ENCODE measurements around the gene CPNE6.

CPNE6 gene

DNA sequence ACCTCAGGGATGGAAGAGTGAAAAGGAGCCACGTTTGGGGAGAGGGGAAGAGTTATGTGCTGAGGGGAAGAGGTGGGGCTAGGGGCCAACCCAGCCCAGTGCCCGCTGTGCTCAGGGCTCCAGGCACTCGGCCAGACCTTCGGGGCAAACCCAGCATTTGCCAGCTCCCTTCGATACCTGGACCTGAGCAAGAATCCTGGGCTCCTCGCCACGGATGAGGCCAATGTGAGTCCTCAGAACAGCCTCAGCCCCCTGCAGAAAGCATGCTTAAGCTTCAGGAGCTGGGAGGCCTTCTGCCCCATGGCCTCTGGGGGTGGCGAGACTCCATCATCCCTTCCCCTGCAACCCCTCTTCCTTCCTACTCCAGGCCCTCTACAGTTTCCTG lies 14.6 kb upstream of the CPNE6 start:
- TF ChIP-seq YY1 (IDR thresholded peaks at IDR 0.05; ENCODE audit: insufficient read depth, insufficient read length) (no peak), ZNF274 (IDR thresholded peaks at IDR 0.05; ENCODE audit: low read depth, low read length) (no peak), SUZ12 (IDR thresholded peaks at IDR 0.05; ENCODE audit: extremely low read depth, insufficient read depth, insufficient read length) (no peak)
- H3K4me1 ChIP-seq (ENCODE audit: insufficient read depth, insufficient read length), result peaks cover 11% of the 10 kb centered on the region

DNA sequence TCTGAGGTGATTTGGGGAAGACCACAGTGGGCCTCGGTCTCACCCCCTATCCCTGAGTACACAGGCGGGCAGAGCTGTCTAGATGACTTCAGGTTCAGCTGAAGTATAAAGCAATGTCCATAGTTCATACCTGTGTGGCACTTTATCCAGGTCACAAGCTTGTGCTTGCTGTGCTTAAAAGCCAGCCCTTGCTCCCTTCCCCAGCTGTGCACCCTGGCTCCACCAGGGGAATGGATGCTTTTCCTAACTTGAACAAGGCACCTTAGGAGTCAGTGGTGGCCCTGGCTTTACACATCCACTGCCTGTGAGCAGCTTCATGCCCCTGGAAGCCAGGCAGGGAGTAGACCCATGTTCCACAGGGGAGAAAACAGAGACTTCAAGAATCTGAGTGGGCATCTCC lies 14.1 kb upstream of the CPNE6 start:
- no peaks in the 10 kb centered on the region for H3K36me3 ChIP-seq (ENCODE audit: insufficient read depth, insufficient read length, low read length)
- H3K4me1 ChIP-seq (ENCODE audit: insufficient read depth, insufficient read length), result peaks cover 11% of the 10 kb centered on the region
- TF ChIP-seq ZNF274 (IDR thresholded peaks at IDR 0.05; ENCODE audit: low read depth, low read length) (no peak), SUZ12 (IDR thresholded peaks at IDR 0.05; ENCODE audit: extremely low read depth, insufficient read depth, insufficient read length) (no peak), YY1 (IDR thresholded peaks at IDR 0.05; ENCODE audit: insufficient read depth, insufficient read length) (no peak)
- DNase-seq (ENCODE audit: low read depth, low spot score), result no peak
- H3K9me3 ChIP-seq (ENCODE audit: insufficient read depth, low read length), result no peaks in the 10 kb centered on the region
- peaks cover 20% of the 10 kb centered on the region for H3K27me3 ChIP-seq (ENCODE audit: insufficient read depth, insufficient read length)
- H3K9ac ChIP-seq (ENCODE audit: insufficient read length, low read depth), result no peak overlapping the region
- no peak overlapping the region for H3K4me3 ChIP-seq (ENCODE audit: insufficient read length, low read depth)

More for the DNA sequence above, 14.6 kb upstream of the CPNE6 start:
- Histone ChIP-seq H3K4me3 (ENCODE audit: insufficient read length, low read depth) (no peak overlapping the region), H3K36me3 (ENCODE audit: insufficient read depth, insufficient read length, low read length) (no peaks in the 10 kb centered on the region), H3K9me3 (ENCODE audit: insufficient read depth, low read length) (no peaks in the 10 kb centered on the region), H3K27me3 (ENCODE audit: insufficient read depth, insufficient read length) (peaks cover 20% of the 10 kb centered on the region), H3K9ac (ENCODE audit: insufficient read length, low read depth) (no peak overlapping the region)
- no peak for DNase-seq (ENCODE audit: low read depth, low spot score)

DNA sequence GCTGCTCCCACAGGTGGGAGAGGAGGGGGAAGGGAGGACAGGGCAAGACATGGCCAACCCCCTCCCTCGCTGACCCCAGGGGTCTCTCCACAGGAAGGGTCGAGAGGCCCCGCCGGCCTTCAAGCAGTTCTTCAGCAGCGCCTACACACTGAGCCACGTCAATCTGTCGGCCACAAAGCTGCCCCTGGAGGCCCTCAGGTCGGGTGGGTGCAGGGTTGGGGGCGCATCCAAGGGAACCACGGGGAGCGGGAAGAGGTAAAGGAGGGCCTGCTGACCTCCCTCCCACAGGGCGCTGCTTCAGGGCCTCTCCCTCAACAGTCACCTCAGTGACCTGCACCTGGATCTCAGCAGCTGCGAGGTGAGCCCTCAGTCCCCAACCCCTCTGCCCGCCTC lies 13.5 kb upstream of the CPNE6 start:
- peaks cover 17% of the 10 kb centered on the region for H3K27me3 ChIP-seq (ENCODE audit: insufficient read depth, insufficient read length)
- TF ChIP-seq YY1 (IDR thresholded peaks at IDR 0.05; ENCODE audit: insufficient read depth, insufficient read length), result no peak
- no peak for TF ChIP-seq ZNF274 (IDR thresholded peaks at IDR 0.05; ENCODE audit: low read depth, low read length)
- no peak for TF ChIP-seq SUZ12 (IDR thresholded peaks at IDR 0.05; ENCODE audit: extremely low read depth, insufficient read depth, insufficient read length)
- no peaks in the 10 kb centered on the region for H3K9me3 ChIP-seq (ENCODE audit: insufficient read depth, low read length)
- DNase-seq (ENCODE audit: low read depth, low spot score), result no peak
- H3K9ac ChIP-seq (ENCODE audit: insufficient read length, low read depth), result no peak overlapping the region
- peaks cover 9% of the 10 kb centered on the region for H3K4me1 ChIP-seq (ENCODE audit: insufficient read depth, insufficient read length)
- H3K36me3 ChIP-seq (ENCODE audit: insufficient read depth, insufficient read length, low read length), result no peaks in the 10 kb centered on the region
- no peak overlapping the region for H3K4me3 ChIP-seq (ENCODE audit: insufficient read length, low read depth)

DNA sequence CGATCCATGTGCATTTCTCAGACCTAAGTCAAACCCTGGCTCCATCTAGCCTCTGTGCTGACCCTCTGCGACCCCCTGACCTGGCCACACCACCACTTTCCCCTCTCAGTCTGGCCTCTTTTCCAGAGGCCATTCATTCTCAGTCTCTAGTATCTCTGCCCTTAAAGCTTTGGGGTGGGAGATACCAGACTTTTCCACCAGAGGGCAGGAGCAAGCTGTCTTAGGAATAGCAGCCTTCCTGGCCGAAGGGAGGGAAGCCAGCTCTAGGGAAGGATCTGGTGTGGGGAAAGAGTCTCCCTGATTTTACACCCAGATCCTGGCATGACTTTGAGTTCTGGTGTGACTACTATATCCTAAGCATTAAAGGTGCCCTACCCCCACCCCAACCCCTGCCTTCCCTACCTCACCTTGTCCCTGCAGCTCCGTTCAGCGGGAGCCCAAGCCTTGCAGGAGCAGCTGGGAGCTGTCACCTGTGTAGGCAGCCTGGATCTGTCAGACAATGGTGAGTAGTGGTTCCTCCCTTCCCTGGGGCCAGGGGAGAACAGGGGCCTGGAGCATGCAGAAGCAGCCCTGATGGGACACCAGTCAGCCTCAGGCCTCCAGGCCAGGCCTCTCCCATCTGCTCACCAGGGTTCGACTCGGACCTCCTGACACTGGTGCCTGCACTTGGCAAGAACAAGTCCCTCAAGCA lies 13.0 kb upstream of the CPNE6 start:
- DNase-seq (ENCODE audit: low read depth, low spot score), result no peak
- Histone ChIP-seq H3K4me1 (ENCODE audit: insufficient read depth, insufficient read length) (peaks cover 8% of the 10 kb centered on the region), H3K4me3 (ENCODE audit: insufficient read length, low read depth) (no peak overlapping the region), H3K9me3 (ENCODE audit: insufficient read depth, low read length) (no peaks in the 10 kb centered on the region), H3K9ac (ENCODE audit: insufficient read length, low read depth) (no peak overlapping the region), H3K27me3 (ENCODE audit: insufficient read depth, insufficient read length) (peaks cover 11% of the 10 kb centered on the region), H3K36me3 (ENCODE audit: insufficient read depth, insufficient read length, low read length) (no peaks in the 10 kb centered on the region)
- TF ChIP-seq YY1 (IDR thresholded peaks at IDR 0.05; ENCODE audit: insufficient read depth, insufficient read length) (no peak), SUZ12 (IDR thresholded peaks at IDR 0.05; ENCODE audit: extremely low read depth, insufficient read depth, insufficient read length) (no peak), ZNF274 (IDR thresholded peaks at IDR 0.05; ENCODE audit: low read depth, low read length) (no peak)

- Histone ChIP-seq H3K4me1 (ENCODE audit: insufficient read depth, insufficient read length) (peaks cover 8% of the 10 kb centered on the region), H3K9me3 (ENCODE audit: insufficient read depth, low read length) (no peaks in the 10 kb centered on the region), H3K27me3 (ENCODE audit: insufficient read depth, insufficient read length) (peaks cover 5% of the 10 kb centered on the region), H3K36me3 (ENCODE audit: insufficient read depth, insufficient read length, low read length) (no peaks in the 10 kb centered on the region), H3K4me3 (ENCODE audit: insufficient read length, low read depth) (no peak overlapping the region), H3K9ac (ENCODE audit: insufficient read length, low read depth) (no peak overlapping the region)
- no peak for DNase-seq (ENCODE audit: low read depth, low spot score)
- TF ChIP-seq SUZ12 (IDR thresholded peaks at IDR 0.05; ENCODE audit: extremely low read depth, insufficient read depth, insufficient read length) (no peak), ZNF274 (IDR thresholded peaks at IDR 0.05; ENCODE audit: low read depth, low read length) (no peak), YY1 (IDR thresholded peaks at IDR 0.05; ENCODE audit: insufficient read depth, insufficient read length) (no peak)
Measured at GRCh38 chr14:24058951-24059475, 12.3 kb upstream of the CPNE6 start.

GRCh38 chr14:24059841-24060388 lies 11.4 kb upstream of the CPNE6 start:
- Histone ChIP-seq H3K36me3 (ENCODE audit: insufficient read depth, insufficient read length, low read length) (no peaks in the 10 kb centered on the region), H3K9ac (ENCODE audit: insufficient read length, low read depth) (no peak overlapping the region), H3K4me3 (ENCODE audit: insufficient read length, low read depth) (no peak overlapping the region), H3K27me3 (ENCODE audit: insufficient read depth, insufficient read length) (no peaks in the 10 kb centered on the region), H3K4me1 (ENCODE audit: insufficient read depth, insufficient read length) (peaks cover 8% of the 10 kb centered on the region), H3K9me3 (ENCODE audit: insufficient read depth, low read length) (no peaks in the 10 kb centered on the region)
- no peak for DNase-seq (ENCODE audit: low read depth, low spot score)
- no peak for TF ChIP-seq YY1 (IDR thresholded peaks at IDR 0.05; ENCODE audit: insufficient read depth, insufficient read length)
- TF ChIP-seq SUZ12 (IDR thresholded peaks at IDR 0.05; ENCODE audit: extremely low read depth, insufficient read depth, insufficient read length), result no peak
- TF ChIP-seq ZNF274 (IDR thresholded peaks at IDR 0.05; ENCODE audit: low read depth, low read length), result no peak

DNA sequence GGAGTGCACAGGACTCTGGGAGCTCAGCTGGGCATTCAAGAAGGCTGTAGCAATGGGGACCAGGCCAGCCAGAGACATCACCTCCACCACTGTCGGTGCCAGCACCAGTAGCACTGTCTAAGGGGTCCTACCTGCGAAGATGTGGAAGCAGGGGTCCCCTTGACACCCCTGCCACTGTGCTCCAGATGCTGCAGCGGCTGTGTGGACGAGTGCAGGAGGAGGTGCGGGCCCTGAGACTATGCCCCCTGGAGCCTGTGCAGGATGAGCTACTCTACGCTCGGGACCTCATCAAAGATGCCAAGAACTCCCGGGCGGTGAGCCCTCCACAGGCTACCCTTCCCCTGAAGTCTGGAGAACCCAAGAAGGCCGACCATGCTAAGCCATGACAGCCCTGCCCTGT lies 10.9 kb upstream of the CPNE6 start:
- Histone ChIP-seq H3K27me3 (ENCODE audit: insufficient read depth, insufficient read length) (no peaks in the 10 kb centered on the region), H3K4me3 (ENCODE audit: insufficient read length, low read depth) (no peak overlapping the region), H3K9ac (ENCODE audit: insufficient read length, low read depth) (no peak overlapping the region), H3K9me3 (ENCODE audit: insufficient read depth, low read length) (no peaks in the 10 kb centered on the region), H3K36me3 (ENCODE audit: insufficient read depth, insufficient read length, low read length) (no peaks in the 10 kb centered on the region), H3K4me1 (ENCODE audit: insufficient read depth, insufficient read length) (peaks cover 8% of the 10 kb centered on the region)
- no peak for DNase-seq (ENCODE audit: low read depth, low spot score)
- TF ChIP-seq ZNF274 (IDR thresholded peaks at IDR 0.05; ENCODE audit: low read depth, low read length) (no peak), SUZ12 (IDR thresholded peaks at IDR 0.05; ENCODE audit: extremely low read depth, insufficient read depth, insufficient read length) (no peak), YY1 (IDR thresholded peaks at IDR 0.05; ENCODE audit: insufficient read depth, insufficient read length) (no peak)

Data from NT2/D1 (cell line).